Colon (tissue), 2 donors: ENCODE measurements around the gene TMEM116.
"Not testable (repeated sequence)": the region's sequence is repeated elsewhere in the genome, so short reads cannot be mapped to it uniquely, and the experiment has no call there.

Source experiments
- FAIRE-seq: peaks from 2 replicates; lab custom pipeline; 2012; peaks lifted over from hg19 to GRCh38; lab: Jason Lieb, UNC
- donor health status: control.
- donor health status: control.

Gene TMEM116

GRCh38 chr12:111976291-111976690, 36.7 kb downstream of the TMEM116 start:
- no peak for FAIRE-seq

GRCh38 chr12:111975161-111975931, 37.6 kb downstream of the TMEM116 start:
- FAIRE-seq = no peak

- FAIRE-seq = no peak
Measured at GRCh38 chr12:111971800-111972199, 41.2 kb downstream of the TMEM116 start.

GRCh38 chr12:111964935-111965334, 48.0 kb downstream of the TMEM116 start:
- FAIRE-seq = no peak

GRCh38 chr12:111959518-111959917, 53.4 kb downstream of the TMEM116 start:
- not testable (repeated sequence) for FAIRE-seq

GRCh38 chr12:111957224-111957623, 55.7 kb downstream of the TMEM116 start:
- not testable (repeated sequence) for FAIRE-seq

GRCh38 chr12:111954969-111955368, 58.0 kb downstream of the TMEM116 start:
- no peak for FAIRE-seq

- no peak for FAIRE-seq
Measured at GRCh38 chr12:111953455-111953854, 59.5 kb downstream of the TMEM116 start.

- FAIRE-seq = not testable (repeated sequence)
Measured at GRCh38 chr12:111952084-111952787, 60.7 kb downstream of the TMEM116 start.

- not testable (repeated sequence) for FAIRE-seq
Measured at GRCh38 chr12:111950961-111951676, 61.8 kb downstream of the TMEM116 start.

- FAIRE-seq = no peak
Measured at GRCh38 chr12:111943929-111944328, 69.0 kb downstream of the TMEM116 start.

- no peak for FAIRE-seq
Measured at GRCh38 chr12:111942557-111942956, 70.4 kb downstream of the TMEM116 start.

- FAIRE-seq = no peak
Measured at GRCh38 chr12:111937429-111937828, 75.5 kb downstream of the TMEM116 start.

GRCh38 chr12:111936869-111937268, 76.1 kb downstream of the TMEM116 start:
- no peak for FAIRE-seq

GRCh38 chr12:111932241-111932640, 80.7 kb downstream of the TMEM116 start:
- FAIRE-seq = no peak

GRCh38 chr12:111927346-111927745, 85.6 kb downstream of the TMEM116 start:
- FAIRE-seq = no peak

- FAIRE-seq = no peak
Measured at GRCh38 chr12:111926631-111927030, 86.3 kb downstream of the TMEM116 start.

- no peak for FAIRE-seq
Measured at GRCh38 chr12:111925171-111925570, 87.8 kb downstream of the TMEM116 start.

- FAIRE-seq = no peak
Measured at GRCh38 chr12:111907740-111908139, 105.2 kb downstream of the TMEM116 start.

- no peak for FAIRE-seq
Measured at GRCh38 chr12:111905502-111905901, 107.5 kb downstream of the TMEM116 start.

- FAIRE-seq = no peak
Measured at GRCh38 chr12:111904446-111904975, 108.5 kb downstream of the TMEM116 start.

- FAIRE-seq = no peak
Measured at GRCh38 chr12:111901182-111901581, 111.8 kb downstream of the TMEM116 start.

GRCh38 chr12:111894556-111894955, 118.4 kb downstream of the TMEM116 start:
- FAIRE-seq = no peak
